DND-41 (cell line): ENCODE data around the gene KPNA3.

Experiments used
- CTCF ChIP-seq: IDR thresholded peaks from 2 replicates; pipeline ENCODE4 v1.5.1; 2012; ENCODE audit warnings: borderline replicate concordance, low read length, moderate library complexity, mild to moderate bottlenecking; ENCODE audit not compliant: poor library complexity, severe bottlenecking; ENCODE audit errors: extremely low read depth
- EZH2 ChIP-seq: IDR thresholded peaks from 3 replicates; pipeline ENCODE4 v1.6.1; 2012; ENCODE audit warnings: borderline replicate concordance, low read depth, mild to moderate bottlenecking, moderate library complexity, low read length, inconsistent platforms; ENCODE audit not compliant: severe bottlenecking

DNA sequence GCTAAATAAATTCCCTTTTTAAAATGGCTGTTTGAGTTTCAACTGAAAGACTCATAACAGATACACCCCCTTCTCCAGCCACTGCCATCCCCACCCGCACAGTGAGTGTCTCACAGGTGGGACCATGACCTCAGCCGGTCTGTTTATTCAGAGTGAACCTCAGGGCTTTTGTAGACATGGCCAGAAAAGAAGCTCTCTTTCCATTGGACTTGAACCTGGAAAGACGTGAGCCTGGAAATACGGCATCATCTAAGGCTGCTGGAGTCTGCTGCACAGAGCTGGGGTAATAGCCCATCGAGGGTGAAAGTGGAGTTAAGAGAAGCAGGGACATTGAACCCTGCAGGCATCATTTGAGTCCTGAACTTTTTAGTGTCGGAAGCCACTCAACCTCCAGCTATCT is 15.2 kb upstream of the KPNA3 start:
- no peak for TF ChIP-seq CTCF
- no peak for TF ChIP-seq EZH2
